AG04450 (cell line): Measurements from ENCODE around the gene KCNH1. TPM values are rescaled to one million over a fixed set of nuclear protein-coding genes. Genes with fewer than 3 reads are reported as not detected.

ENCODE experiments used
- CTCF ChIA-PET: fragments of 300-600, 350-600 bp; formaldehyde crosslinking; extraction: SDS; loops from one replicate; lab custom pipeline; 2022; ENCODE audit warnings: antibody characterized with exemption, inconsistent platforms; lab: Charles Lee
- POLR2A ChIA-PET: fragments of 350-600 bp; formaldehyde crosslinking; extraction: SDS; loops from one replicate; lab custom pipeline; 2021; ENCODE audit warnings: antibody characterized with exemption, inconsistent platforms; lab: Yijun Ruan, JAX
- DNase-seq: peaks from one replicate; pipeline ENCODE4 v3.0.0-alpha.2; 2011; ENCODE audit warnings: low read depth, low spot score
- H3K27ac ChIP-seq: one replicate; pipeline ENCODE4 v1.5.1; 2012; ENCODE audit warnings: low read depth, low read length, control low read depth
- H3K27me3 ChIP-seq: one replicate; pipeline ENCODE4 v1.6.0; 2012; ENCODE audit warnings: low read length; ENCODE audit not compliant: control insufficient read depth, insufficient read depth
- H3K4me3 ChIP-seq: 2 replicates; pipeline ENCODE4 v1.5.1; 2011; ENCODE audit warnings: mild to moderate bottlenecking, low read depth, low read length, control low read depth
- H3K9me3 ChIP-seq: 2 replicates; pipeline ENCODE4 v1.5.1; 2012; ENCODE audit warnings: low read length; ENCODE audit not compliant: control insufficient read depth, insufficient read depth
- polyA plus RNA-seq: library from polyadenylated mRNA; depleted of rRNA; stranded (reverse); fragments of >200 nt; gene quantifications from 2 replicates; pipeline ENCODE4 v1.2.3, GENCODE V29; 2011
- TF ChIP-seq, protein P1 (sequence below): IDR thresholded peaks from 2 replicates; pipeline ENCODE4 v1.5.1; 2011; ENCODE audit warnings: low read depth, low read length, control low read depth, inconsistent platforms

The KCNH1 gene
- polyA plus RNA-seq, 1 experiment: 0.31 TPM

DNA sequence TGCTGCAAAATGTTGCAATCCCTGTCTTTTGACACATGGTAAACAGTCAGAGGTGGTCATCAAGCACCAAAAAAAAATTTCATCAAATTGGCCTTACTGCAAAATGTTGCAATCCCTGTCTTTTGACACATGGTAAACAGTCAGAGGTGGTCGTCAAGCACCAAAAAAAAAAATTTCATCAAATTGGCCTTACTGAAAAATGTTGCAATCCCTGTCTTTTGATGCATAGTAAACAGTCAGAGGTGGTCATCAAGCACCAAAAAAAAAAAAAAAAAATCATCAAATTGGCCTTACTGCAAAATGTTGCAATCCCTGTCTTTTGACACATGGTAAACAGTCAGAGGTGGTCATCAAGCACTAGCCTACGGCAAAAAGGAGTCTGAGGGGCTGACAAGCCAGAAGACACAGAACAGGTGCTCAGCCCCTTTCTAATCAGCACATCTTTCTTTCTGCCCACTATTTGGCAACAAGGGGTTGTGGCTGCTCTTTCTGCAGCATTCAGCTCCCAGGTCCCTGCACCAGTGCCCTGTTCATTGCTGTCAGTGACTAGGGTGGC lies 223.8 kb downstream of the KCNH1 start:
- Histone ChIP-seq H3K4me3 (no peak overlapping the region), H3K27me3 (no peaks in the 10 kb centered on the region), H3K9me3 (no peaks in the 10 kb centered on the region), H3K27ac (no peak overlapping the region)
- ChIA-PET POLR2A (no interaction called here), CTCF (no interaction called here)
- TF ChIP-seq, protein P1, sequence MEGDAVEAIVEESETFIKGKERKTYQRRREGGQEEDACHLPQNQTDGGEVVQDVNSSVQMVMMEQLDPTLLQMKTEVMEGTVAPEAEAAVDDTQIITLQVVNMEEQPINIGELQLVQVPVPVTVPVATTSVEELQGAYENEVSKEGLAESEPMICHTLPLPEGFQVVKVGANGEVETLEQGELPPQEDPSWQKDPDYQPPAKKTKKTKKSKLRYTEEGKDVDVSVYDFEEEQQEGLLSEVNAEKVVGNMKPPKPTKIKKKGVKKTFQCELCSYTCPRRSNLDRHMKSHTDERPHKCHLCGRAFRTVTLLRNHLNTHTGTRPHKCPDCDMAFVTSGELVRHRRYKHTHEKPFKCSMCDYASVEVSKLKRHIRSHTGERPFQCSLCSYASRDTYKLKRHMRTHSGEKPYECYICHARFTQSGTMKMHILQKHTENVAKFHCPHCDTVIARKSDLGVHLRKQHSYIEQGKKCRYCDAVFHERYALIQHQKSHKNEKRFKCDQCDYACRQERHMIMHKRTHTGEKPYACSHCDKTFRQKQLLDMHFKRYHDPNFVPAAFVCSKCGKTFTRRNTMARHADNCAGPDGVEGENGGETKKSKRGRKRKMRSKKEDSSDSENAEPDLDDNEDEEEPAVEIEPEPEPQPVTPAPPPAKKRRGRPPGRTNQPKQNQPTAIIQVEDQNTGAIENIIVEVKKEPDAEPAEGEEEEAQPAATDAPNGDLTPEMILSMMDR: no peak
- no peak for DNase-seq

DNA sequence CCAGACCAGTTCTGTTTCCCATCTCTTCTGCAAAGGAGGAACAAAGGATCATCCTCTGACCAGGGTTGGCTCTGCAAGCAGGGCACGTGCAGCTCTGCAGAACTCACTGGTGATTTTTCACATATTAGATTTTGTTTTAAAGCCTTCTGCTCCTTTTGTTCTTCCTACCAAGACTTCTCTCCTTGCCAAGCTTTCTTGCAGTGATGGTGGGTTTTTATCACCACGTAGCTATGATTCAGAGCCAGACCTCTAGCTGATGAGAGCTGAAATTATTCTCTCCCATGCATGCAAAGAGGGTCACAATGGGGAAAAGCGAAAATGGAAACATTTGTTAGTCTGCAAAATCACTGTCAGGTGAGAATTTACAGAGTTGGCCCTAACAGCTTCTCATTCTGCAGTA lies 225.2 kb downstream of the KCNH1 start:
- DNase-seq: no peak
- POLR2A ChIA-PET: no interaction called here

DNA sequence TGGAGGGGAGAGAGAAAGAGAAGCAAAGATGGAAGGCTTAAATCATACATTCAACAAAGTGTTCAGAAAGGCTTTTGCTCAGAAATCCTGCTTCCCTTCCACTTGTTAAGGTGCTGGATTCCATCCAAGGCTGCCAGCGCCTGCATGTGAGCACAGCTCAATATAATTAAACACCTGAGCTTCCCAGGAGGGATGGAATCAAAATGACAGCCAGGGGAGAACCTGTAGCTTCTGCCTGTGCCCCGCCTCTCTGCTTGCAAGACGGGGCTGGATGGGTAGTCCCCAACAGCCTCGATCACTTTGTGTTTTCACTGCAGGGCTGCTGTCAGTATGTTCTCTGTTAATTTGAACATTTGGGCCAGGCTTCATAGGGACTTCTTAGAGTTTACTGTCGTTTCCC lies 225.7 kb downstream of the KCNH1 start:
- Histone ChIP-seq H3K27me3 (no peaks in the 10 kb centered on the region), H3K9me3 (no peaks in the 10 kb centered on the region), H3K4me3 (no peak overlapping the region), H3K27ac (no peak overlapping the region)
- ChIA-PET CTCF (no interaction called here), POLR2A (no interaction called here)
- TF ChIP-seq, protein P1: no peak
- no peak for DNase-seq

More for the DNA sequence above, 225.2 kb downstream of the KCNH1 start:
- TF ChIP-seq, protein P1: no peak
- H3K4me3 ChIP-seq: no peak overlapping the region
- H3K9me3 ChIP-seq: no peaks in the 10 kb centered on the region
- no peaks in the 10 kb centered on the region for H3K27me3 ChIP-seq
- CTCF ChIA-PET: no interaction called here
- no peak overlapping the region for H3K27ac ChIP-seq

DNA sequence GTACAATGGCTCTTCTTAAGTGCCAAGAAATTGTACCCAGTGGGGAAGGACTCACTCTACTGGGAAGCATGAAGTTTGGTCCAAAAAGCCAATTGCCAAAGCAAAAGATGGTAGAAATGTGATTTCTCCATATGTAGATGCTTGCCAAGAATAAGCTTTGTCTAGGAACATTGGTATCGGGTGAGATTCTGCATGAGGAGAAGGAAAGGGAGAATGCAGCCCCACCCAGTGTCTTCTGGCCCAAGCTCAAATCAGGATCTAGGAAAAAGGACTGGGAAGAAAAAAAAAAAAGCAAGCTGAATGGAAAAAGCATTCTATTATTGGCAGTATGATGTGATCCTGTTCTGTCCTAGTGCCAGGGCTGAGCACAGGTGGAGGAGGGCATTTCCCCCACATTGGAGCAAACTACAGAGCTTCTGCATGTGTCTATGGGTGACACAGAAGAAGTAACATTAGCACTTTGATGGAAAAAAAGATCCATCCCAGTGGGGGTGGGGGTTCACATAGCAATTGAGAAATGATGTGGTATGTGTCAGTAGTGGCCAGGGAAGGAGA lies 226.6 kb downstream of the KCNH1 start:
- no peaks in the 10 kb centered on the region for H3K27me3 ChIP-seq
- CTCF ChIA-PET: no interaction called here
- POLR2A ChIA-PET: no interaction called here
- H3K27ac ChIP-seq: no peak overlapping the region
- no peak overlapping the region for H3K4me3 ChIP-seq
- TF ChIP-seq, protein P1: no peak
- DNase-seq: no peak
- H3K9me3 ChIP-seq: no peaks in the 10 kb centered on the region

DNA sequence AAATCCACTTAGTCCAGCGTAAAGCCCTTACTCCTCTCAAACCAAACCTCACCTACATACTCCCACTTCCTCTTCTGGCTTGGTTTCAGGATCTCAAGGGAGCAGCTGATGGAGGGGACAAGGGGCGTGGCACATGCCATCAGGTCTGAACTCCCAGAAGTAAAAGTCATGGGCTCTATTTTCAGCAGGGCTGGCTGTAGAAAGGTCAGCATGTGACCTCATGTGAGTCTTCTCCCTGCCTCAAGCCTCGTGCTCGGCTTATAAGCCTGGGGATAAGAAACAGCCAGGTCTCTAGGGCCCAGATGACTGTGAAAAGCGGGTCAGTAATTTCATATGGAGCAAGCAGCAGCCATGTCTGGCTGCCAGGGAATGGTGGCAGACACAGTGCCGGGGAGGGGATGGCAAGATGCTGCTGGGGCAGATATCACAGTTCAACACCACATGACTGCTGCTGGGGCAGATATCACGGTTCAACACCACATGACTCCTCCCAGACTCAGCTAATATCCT lies 227.9 kb downstream of the KCNH1 start:
- TF ChIP-seq, protein P1: no peak
- Histone ChIP-seq H3K27ac (no peak overlapping the region), H3K27me3 (no peaks in the 10 kb centered on the region), H3K4me3 (no peak overlapping the region), H3K9me3 (no peaks in the 10 kb centered on the region)
- DNase-seq: no peak
- CTCF ChIA-PET: interaction anchor here (0.6 kb wide), 1 partner anchor 70 kb away, joined by 5 read pairs; no protein-coding TSS in a partner anchor
- POLR2A ChIA-PET: no interaction called here
